ENCODE data around the gene SH3PXD2A.

The SH3PXD2A gene

DNA sequence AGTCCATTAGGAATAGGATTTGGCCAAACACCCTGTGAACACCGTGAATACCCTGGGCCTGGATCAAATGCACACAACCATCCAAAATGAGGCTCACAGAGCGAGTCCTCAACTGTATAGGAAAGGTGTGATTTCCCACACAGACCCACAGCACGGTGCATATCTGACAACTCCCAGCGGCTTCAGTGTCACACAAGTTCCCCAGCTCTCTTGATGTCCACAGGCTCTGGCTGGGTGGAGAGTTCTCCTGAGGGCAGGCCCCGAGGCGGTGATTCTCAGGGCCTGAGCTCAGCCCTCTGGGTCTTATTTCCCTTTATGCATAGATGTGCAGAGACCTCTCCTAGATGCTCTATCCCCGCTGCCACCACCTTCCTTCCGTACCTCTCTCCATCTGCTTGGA, 64.1 kb downstream of the SH3PXD2A start:
- DNase-seq (ENCODE audit: low read depth): no peak

DNA sequence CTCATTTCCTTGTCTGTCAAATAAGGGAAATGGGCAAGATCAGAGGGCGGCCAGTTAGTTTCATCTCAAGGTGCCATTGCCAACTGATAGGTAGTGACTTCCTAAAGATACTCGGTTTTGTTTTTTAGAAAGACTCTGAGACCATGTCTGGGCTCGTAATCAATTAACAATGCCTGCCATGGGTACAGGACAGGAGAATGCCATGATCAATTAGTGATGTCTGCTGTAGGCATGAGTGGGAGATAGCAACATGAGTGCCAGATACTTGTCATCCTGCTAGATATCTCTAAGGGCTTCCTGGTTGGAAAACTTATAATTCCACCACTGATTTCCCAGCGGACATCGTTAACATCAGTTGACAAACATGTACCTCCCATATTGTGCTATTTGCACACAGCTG, 64.8 kb downstream of the SH3PXD2A start:
- TF ChIP-seq, protein P1, sequence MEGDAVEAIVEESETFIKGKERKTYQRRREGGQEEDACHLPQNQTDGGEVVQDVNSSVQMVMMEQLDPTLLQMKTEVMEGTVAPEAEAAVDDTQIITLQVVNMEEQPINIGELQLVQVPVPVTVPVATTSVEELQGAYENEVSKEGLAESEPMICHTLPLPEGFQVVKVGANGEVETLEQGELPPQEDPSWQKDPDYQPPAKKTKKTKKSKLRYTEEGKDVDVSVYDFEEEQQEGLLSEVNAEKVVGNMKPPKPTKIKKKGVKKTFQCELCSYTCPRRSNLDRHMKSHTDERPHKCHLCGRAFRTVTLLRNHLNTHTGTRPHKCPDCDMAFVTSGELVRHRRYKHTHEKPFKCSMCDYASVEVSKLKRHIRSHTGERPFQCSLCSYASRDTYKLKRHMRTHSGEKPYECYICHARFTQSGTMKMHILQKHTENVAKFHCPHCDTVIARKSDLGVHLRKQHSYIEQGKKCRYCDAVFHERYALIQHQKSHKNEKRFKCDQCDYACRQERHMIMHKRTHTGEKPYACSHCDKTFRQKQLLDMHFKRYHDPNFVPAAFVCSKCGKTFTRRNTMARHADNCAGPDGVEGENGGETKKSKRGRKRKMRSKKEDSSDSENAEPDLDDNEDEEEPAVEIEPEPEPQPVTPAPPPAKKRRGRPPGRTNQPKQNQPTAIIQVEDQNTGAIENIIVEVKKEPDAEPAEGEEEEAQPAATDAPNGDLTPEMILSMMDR (IDR thresholded peaks at IDR 0.05; ENCODE audit: control insufficient read depth, extremely low read depth, insufficient read depth): no peak
- no peak overlapping the region for H3K4me3 ChIP-seq (ENCODE audit: low read depth, low read length)
- DNase-seq (ENCODE audit: low read depth): no peak

More for the DNA sequence above, 64.1 kb downstream of the SH3PXD2A start:
- TF ChIP-seq, protein P1 (IDR thresholded peaks at IDR 0.05; ENCODE audit: control insufficient read depth, extremely low read depth, insufficient read depth): no peak
- no peak overlapping the region for H3K4me3 ChIP-seq (ENCODE audit: low read depth, low read length)

DNA sequence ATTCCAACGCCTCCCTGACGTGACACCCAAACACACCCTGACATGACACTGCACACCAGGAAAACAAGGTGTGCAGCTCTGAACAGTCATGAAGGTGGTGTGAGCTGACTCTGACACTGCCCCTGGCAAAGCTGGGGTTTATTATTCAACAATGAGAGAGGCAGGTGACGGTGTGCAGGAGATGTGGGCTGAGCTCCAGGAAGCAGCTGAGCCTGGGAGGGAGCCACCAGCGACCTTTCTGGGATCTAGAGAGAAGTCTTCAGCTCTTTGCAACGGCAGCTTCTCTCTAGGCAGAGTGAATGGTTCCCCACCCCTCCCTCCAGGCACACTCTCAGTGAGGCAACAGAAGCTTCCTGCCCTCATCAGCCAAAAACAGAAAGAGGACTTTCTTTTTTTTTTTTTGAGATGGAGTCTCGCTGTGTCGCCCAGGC, 65.6 kb downstream of the SH3PXD2A start:
- TF ChIP-seq, protein P1 (IDR thresholded peaks at IDR 0.05; ENCODE audit: control insufficient read depth, extremely low read depth, insufficient read depth): no peak
- no peak overlapping the region for H3K4me3 ChIP-seq (ENCODE audit: low read depth, low read length)
- no peak for DNase-seq (ENCODE audit: low read depth)

DNA sequence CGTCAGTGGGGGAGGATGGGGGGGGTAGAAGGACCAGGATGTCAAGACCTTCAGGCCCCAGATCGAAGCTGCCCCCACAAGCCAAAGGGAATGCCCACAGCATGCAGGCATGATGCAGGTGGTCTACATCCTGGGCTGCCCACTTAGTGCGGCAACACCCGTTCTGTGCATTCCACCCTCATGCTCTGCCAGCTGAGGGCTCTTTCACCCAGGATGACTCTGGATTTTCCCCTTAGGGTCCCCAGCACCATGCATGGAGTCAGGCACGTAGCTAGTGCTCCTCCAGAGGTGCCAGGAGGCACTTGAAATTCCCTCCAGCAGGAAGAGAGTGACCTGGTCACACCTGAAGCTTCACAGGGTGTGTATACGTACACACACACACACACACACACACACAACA, 66.2 kb downstream of the SH3PXD2A start:
- no peak for DNase-seq (ENCODE audit: low read depth)
- H3K4me3 ChIP-seq (ENCODE audit: low read depth, low read length): no peak overlapping the region
- TF ChIP-seq, protein P1 (IDR thresholded peaks at IDR 0.05; ENCODE audit: control insufficient read depth, extremely low read depth, insufficient read depth): no peak

DNA sequence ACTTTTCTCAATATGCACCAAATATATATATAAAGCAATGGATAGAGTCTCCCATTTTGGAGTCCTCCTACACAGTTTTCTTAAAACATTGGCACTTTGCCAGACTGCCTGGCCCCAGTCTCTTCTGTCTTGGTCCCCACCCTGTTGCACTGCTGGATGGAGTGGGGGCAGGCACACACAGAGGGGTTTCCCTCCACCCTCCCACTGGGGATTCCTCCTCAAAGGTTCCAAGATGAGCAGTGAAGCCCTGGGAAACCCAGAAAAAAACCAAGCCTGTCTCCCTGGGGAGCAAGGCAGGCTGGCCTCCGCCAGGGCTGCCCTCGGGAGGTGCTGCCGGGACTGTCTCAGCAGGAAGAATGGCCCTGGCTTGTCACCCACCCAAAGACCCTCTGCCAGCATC, 68.0 kb downstream of the SH3PXD2A start:
- TF ChIP-seq, protein P1 (IDR thresholded peaks at IDR 0.05; ENCODE audit: control insufficient read depth, extremely low read depth, insufficient read depth): no peak
- DNase-seq (ENCODE audit: low read depth): no peak
- H3K4me3 ChIP-seq (ENCODE audit: low read depth, low read length): no peak overlapping the region

DNA sequence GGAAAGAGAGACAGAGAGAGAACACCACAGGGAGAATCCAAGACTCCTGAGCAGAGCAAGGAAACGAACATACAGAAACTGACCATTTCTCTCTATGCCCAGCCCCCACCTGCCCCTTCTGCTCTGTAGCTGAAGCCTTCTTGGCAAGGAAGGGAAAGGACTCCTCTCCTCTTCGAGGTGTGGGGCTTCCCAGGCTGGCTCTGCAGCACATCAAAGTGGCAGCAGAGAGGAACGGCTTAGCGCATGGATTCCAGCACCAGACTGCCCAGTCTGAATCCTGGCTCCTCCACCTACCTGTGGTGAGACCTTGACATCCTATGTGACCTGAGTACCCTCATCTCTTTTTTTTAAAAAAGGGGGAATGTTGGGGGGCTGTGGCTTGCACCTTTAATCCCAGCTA, 69.4 kb downstream of the SH3PXD2A start:
- DNase-seq (ENCODE audit: low read depth): no peak
- H3K4me3 ChIP-seq (ENCODE audit: low read depth, low read length): no peak overlapping the region
- TF ChIP-seq, protein P1 (IDR thresholded peaks at IDR 0.05; ENCODE audit: control insufficient read depth, extremely low read depth, insufficient read depth): no peak

DNA sequence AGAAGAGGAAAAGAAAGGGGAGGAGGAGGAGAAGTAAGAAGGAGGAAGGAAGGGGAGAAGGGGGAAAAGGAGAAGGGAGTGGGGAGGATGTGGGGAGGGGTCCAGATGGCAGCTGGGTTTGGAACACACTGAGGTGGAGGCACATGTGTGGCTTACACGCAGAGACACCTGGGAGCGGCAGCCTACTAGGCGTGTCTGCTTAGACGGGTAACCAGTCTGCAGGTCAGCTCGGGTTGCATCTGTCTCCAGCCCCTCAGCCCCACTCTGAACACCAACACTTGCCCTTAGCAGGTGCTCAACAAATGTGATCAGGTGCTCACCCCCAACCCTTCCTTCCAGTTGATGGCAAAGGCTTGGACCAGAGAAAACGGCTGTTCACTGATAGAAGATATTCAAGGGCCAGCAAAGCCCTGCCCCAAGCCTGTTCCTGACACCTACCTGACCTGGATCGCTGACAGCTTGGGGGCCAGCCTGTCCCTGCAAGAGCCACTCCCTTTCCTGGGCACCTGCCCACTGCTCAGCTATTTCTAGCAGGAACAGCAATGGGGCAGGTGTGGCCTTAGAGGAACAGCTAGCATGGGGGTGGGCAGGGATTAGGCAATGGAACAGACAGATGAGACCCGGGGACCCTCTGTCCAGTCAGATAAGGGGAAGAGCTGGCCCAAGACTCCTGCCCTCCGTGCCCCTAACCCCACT, 70.5 kb downstream of the SH3PXD2A start:
- no peak overlapping the region for H3K4me3 ChIP-seq (ENCODE audit: low read depth, low read length)
- TF ChIP-seq, protein P1 (IDR thresholded peaks at IDR 0.05; ENCODE audit: control insufficient read depth, extremely low read depth, insufficient read depth): no peak
- peak; percentile 50 for DNase-seq (ENCODE audit: low read depth)

All from LNCaP clone FGC (cell line).